Dermis microvascular lymphatic vessel endothelial cell (primary cell): ENCODE data around the gene C1orf159. TPM values are rescaled to one million over a fixed set of nuclear protein-coding genes. Genes with fewer than 3 reads are reported as not detected.
"Not testable (repeated sequence)": the region's sequence is repeated elsewhere in the genome, so short reads cannot be mapped to it uniquely, and the experiment has no call there.

Experiments
- DNase-seq, 2 donors: peaks; one replicate each; pipeline versions ENCODE4 v3.0.0 to v3.0.0-alpha.2; 2010; ENCODE audit warnings: low read depth in 2 of 2
- total RNA-seq: library from RNA; depleted of rRNA; stranded (reverse); fragments of >200 nt; gene quantifications from 2 replicates; pipeline ENCODE4 v1.2.1, GENCODE V29; 2014

The C1orf159 gene
- total RNA-seq, 1 donor from 2014 or later, result 5.0 TPM

- DNase-seq, result no peak
Observed at GRCh38 chr1:1149416-1149815, 33.5 kb upstream of the C1orf159 start.

GRCh38 chr1:1148569-1148968 lies 32.7 kb upstream of the C1orf159 start:
- DNase-seq, result no peak

DNA sequence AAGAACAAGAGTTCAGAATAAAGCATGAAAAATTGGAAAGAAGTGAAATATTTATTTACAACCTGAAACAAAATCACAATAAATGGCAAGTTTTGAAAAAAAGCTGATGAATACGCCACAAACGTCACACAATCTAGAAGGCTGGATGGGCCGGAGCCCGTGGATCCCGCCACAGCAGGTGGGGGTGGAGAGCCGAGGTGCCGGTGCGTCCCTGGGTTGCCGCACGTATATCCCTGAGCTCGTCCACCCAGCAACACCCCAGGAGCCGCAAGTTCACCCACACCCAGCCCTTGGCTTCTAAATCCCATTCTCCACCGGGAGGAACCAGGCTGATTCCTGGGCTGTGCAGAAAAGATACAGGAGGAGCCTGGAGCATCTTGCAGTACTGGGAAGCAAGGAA lies 32.2 kb upstream of the C1orf159 start:
- no peak for DNase-seq

DNA sequence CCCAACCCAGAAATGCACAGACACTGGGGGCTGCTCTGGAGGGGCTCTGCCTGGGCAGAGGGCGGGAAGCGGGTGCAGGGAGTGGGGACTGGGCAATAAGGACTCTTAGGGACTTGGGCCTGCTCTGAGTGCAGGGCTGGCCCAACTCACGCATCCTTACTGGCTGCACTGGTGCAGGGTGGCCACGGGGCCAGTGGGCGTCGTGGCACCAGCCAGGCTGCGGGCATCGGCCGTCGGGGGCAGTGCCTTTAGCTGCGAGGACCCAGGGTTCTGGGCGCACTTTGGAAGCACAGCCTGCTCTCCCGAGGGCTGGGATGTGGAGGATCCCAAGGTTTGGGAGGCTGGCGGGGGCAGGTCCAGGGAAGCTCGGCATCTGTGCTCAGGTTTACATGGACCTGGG lies 30.7 kb upstream of the C1orf159 start:
- no peak for DNase-seq

DNA sequence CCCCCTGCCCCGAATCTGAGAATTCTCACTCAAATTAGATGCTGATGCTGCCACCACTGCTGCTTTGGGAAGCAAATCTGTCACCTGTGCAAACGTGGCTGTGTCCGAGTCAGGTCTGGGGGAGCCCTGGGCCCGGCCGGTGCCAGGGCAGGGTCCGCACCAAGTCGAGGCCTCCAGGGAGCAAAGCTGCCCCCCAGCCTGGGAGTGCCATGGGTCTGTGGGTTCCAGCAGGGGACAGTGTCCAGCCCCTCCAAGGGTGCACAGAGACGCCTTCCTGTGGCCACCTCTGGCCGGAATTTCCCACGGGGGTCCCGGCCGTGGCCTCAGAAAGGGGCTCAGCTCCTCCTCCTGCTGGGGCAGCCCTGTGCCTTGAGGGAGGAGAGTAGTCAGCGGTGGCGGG lies 30.1 kb upstream of the C1orf159 start:
- no peak for DNase-seq

- DNase-seq, result no peak
Observed at GRCh38 chr1:1145547-1145914, 29.6 kb upstream of the C1orf159 start.

GRCh38 chr1:1144843-1145546 lies 29.1 kb upstream of the C1orf159 start:
- no peak for DNase-seq

GRCh38 chr1:1144122-1144842 lies 28.4 kb upstream of the C1orf159 start:
- DNase-seq, result no peak

- no peak for DNase-seq
Observed at GRCh38 chr1:1143636-1144035, 27.7 kb upstream of the C1orf159 start.

- no peak for DNase-seq
Observed at GRCh38 chr1:1142844-1143243, 27.0 kb upstream of the C1orf159 start.

GRCh38 chr1:1142352-1142751 lies 26.5 kb upstream of the C1orf159 start:
- DNase-seq, result not testable (repeated sequence)

GRCh38 chr1:1141911-1142250 lies 26.0 kb upstream of the C1orf159 start:
- no peak for DNase-seq

GRCh38 chr1:1141244-1141910 lies 25.5 kb upstream of the C1orf159 start:
- no peak for DNase-seq

DNA sequence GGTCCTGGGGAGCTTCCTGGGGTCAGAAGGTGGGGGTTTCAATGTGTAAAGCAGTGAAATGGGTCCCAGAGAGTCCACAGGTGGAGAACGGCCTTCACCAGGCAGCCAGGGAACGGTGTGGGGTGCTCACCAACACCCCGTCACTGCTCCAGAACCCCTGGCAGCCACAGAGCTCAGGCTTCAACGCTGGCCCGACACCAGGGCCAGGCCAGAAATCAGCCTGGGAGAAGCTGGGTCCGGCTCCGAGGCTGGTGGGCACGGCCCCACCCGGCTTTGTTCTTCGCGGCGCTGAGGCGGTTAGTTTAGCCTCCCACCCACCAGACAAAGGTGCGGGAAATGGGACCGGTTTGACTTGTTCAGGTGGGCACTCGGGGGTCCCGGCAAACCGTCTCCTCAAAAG lies 24.8 kb upstream of the C1orf159 start:
- no peak for DNase-seq

- no peak for DNase-seq
Observed at GRCh38 chr1:1137256-1138045, 21.6 kb upstream of the C1orf159 start.

DNA sequence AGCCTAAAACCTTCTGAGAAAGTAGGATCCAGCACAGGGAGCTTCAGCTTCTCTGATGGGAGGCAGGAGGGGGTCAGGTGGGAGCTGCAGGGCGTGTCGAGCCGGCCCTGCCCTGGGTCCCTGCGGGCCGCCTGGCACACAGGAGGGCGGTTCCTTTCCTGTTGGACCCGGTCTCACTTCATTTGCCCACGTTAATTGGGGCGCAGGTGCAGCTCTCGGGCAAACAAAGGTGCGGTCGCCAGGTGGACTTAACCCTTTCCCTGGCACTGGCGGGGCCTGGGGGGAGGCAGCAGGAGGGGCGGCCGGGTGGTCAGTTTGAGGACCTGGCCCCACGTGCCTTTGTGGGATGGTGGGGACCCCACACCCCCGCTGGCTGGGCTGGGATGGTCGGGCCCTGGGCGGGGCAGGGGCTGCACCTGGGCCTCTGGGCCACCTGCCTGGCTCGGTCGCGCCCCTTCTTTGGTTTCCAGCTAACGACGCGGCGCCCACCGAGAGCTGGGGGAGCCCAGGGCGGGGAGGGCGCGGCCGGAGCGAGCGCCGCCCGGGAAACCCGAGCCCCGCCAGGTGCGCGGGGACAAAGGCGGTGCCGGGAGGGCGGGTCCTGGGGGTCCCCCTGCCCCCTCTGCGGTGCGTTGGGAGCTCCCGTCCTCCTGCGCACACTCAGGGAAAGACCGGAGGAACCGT lies 20.8 kb upstream of the C1orf159 start:
- DNase-seq, result no peak

- no peak for DNase-seq
Observed at GRCh38 chr1:1135339-1136136, 19.6 kb upstream of the C1orf159 start.

DNA sequence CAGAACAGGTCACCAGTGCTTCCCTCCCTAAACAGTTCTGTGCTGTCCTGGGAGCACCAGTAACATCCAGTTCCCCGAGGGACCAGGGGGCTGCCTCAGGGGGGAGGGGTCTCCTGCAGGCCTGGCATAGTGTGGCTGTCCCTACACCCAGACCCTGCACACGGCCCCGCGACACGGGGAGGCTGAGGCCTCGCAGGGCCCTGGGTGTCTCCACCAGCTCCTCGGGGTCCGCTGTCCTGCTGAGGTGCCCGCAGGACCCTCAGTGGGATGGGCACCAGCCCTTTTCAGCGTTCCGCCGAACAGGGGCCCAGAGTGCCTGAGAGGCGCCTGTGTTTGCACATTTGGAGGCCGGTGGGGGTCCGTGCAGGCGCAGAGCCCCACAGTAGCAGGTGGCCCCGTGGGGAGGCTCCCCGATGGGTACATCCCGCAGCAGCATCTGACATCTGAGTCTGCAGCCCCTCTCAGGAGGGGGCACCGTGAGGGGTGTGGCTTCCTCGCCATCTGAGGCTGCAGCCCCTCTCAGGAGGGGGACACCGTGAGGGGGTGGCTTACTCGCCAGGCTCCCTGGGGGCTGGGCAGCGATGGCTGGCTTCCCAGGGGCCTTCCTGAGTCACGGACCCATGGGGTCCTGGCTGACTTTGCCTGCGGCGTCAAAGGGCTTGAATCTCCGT lies 18.5 kb upstream of the C1orf159 start:
- no peak for DNase-seq

DNA sequence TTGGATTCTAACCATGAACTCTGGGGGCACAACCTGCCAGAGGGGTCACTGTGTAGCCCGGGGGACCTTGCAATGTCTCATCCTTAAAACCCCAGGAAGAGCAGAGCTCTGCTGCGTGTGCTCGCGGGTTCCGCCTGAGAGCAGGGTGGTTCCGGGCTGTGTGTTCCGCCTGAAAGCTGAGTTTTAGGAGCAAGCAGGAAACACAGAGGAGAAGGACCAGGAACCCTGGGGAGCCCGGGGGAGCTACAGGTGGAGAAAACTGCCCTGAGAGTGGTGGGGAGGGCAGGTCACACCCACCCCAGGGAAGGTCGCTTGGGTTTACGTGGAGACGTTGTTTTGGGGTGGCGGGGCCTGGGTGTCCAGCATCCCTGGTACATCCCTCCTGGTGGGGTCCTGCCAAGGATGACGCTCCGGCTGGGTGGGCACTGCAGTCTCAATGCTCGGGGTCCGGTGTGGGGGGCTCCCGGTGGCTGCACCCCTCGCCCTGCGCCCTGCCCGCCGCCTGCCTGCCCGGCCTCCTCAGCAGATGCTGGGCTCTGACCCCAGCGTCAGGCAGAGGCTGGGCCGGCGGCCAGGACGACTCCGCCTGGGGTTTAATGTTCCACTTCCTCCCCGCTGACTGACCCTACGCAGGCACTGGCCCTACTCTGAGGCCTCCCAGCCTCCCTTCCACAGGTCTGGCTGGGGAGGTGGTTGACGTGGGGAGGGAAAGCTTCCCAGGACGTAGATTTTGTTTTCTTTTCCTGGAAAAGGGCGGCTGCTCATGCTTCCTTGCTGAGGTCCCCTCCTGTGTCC lies 17.3 kb upstream of the C1orf159 start:
- no peak for DNase-seq
